ENCODE measurements around the gene AIG1. TPM values are rescaled to one million over a fixed set of nuclear protein-coding genes. Genes with fewer than 3 reads are reported as not detected.

Gene AIG1
- total and polyA plus RNA-seq, 2 of the 4 experiments (the other 2 are of a cell fraction), result 21.3 to 27.1 TPM

- no peak overlapping the region for H2AK9ac ChIP-seq (replicated peaks; ENCODE audit: low read depth, low read length, poor library complexity)
- no TSS peak for BruUV-seq (replicated peaks)
- no peaks in the 10 kb centered on the region for H3K9me3 ChIP-seq (ENCODE audit: control insufficient read depth, insufficient read depth, low read length)
- H3K23ac ChIP-seq (ENCODE audit: low read depth, low read length), result no peak overlapping the region
- H2BK20ac ChIP-seq (ENCODE audit: low read depth, low read length), result no peak overlapping the region
- H2AK5ac ChIP-seq (ENCODE audit: low read depth, low read length), result no peak overlapping the region
- in situ Hi-C loops (cut with MboI; ENCODE audit: low sequenced_read_pairs) (no loop called here), dilution Hi-C loops (cut with HindIII; ENCODE audit: low sequenced_read_pairs, unreplicated experiment) (no loop called here), intact Hi-C loops (cut with micrococcal nuclease) (no loop called here)
- no peak for DNase-seq
- POLR2A ChIA-PET (ENCODE audit: unreplicated experiment), result no interaction called here
- CTCF ChIA-PET, result no interaction called here
- H3K9ac ChIP-seq (ENCODE audit: low read depth, low read length), result no peak overlapping the region
- H3K56ac ChIP-seq (ENCODE audit: extremely low read depth, insufficient read depth, low read length), result no peak overlapping the region
- H3K27me3 ChIP-seq (ENCODE audit: control insufficient read depth, insufficient read depth, low read length), result no peaks in the 10 kb centered on the region
- WGBS, 2 experiments (ENCODE audit: extremely low coverage in 2 of 2, insufficient read length in 1 of 2), result 100% methylated on average over 1 of the region's 3 CpGs; no CpG with 5 or more reads in 1 of the 2 experiments
- no peak overlapping the region for H4K8ac ChIP-seq (ENCODE audit: low read depth in 2 of 2, low read length in 2 of 2)
- no peak overlapping the region for H2BK15ac ChIP-seq (ENCODE audit: low read depth, low read length)
- H2BK120ac ChIP-seq (ENCODE audit: low read depth, low read length), result no peak overlapping the region
- H3K4me1 ChIP-seq (ENCODE audit: control insufficient read depth, insufficient read depth, low read length), result no peaks in the 10 kb centered on the region
- no peak for TF ChIP-seq RFX5 (IDR thresholded peaks at IDR 0.05; ENCODE audit: low read depth, low read length)
- no peak for TF ChIP-seq MAFK (IDR thresholded peaks at IDR 0.05; ENCODE audit: low read depth, low read length)
- no peak overlapping the region for H3K4ac ChIP-seq (ENCODE audit: low read depth, low read length)
- no peaks in the 10 kb centered on the region for H4K20me1 ChIP-seq (ENCODE audit: insufficient read depth, low read length)
- H3K14ac ChIP-seq (replicated peaks; ENCODE audit: low read depth, low read length), result no peak overlapping the region
- no peak overlapping the region for H3K4me2 ChIP-seq (ENCODE audit: low read depth, low read length)
- H3K9me1 ChIP-seq (ENCODE audit: insufficient read depth, low read length), result 0 out of 2 replicates have a peak, but pooled peaks cover 2% of the 10 kb centered on the region
- H3K4me3 ChIP-seq (ENCODE audit: insufficient read depth, low read depth, low read length), result no peak overlapping the region
- no peak for ATAC-seq (ENCODE audit: low read depth)
- H3K18ac ChIP-seq (ENCODE audit: low read depth, low read length), result no peak overlapping the region
- no peaks in the 10 kb centered on the region for H3K79me1 ChIP-seq (ENCODE audit: low read depth in 1 of 2, low read length in 2 of 2)
- no peak overlapping the region for H2AFZ ChIP-seq (replicated peaks; ENCODE audit: low read length, poor library complexity)
- H4K91ac ChIP-seq (ENCODE audit: insufficient read depth, low read depth, low read length), result no peak overlapping the region
- no peak overlapping the region for H3K27ac ChIP-seq (ENCODE audit: insufficient read depth, low read length)
- no peak overlapping the region for H2BK5ac ChIP-seq (ENCODE audit: low read depth, low read length, poor library complexity, severe bottlenecking)
- no peak overlapping the region for H4K5ac ChIP-seq (ENCODE audit: low read depth, low read length)
- H3K36me3 ChIP-seq (ENCODE audit: control insufficient read depth, insufficient read depth, low read length), result no peaks in the 10 kb centered on the region
Measured at GRCh38 chr6:143295932-143296331, 235.2 kb downstream of the AIG1 start.
